Peyer's patch (tissue), 4 donors: ENCODE measurements around the gene CSMD2.
"Not testable (repeated sequence)": the region's sequence is repeated elsewhere in the genome, so short reads cannot be mapped to it uniquely, and the experiment has no call there.

Experiments used
- POLR2A ChIP-seq, 2 donors: fragments of 450-650 bp; IDR thresholded peaks; one replicate each; pipeline ENCODE4 v1.5.1; 2017; ENCODE audit warnings: antibody characterized with exemption in 2 of 2, mild to moderate bottlenecking in 2 of 2, moderate library complexity in 2 of 2
- TF ChIP-seq, protein P1 (sequence below), 6 experiments: fragments of 450-650 bp in 4 of 6; fragments of 200-600 bp in 2 of 6; sonication (generic) in 1 of 6; IDR thresholded peaks; one replicate each; pipeline ENCODE4 v1.5.1; 2017 to 2019; ENCODE audit warnings: antibody characterized with exemption in 6 of 6, mild to moderate bottlenecking in 3 of 6, moderate library complexity in 1 of 6

GRCh38 chr1:34082085-34082670 is 82.9 kb downstream of the CSMD2 start:
- TF ChIP-seq, protein P1, sequence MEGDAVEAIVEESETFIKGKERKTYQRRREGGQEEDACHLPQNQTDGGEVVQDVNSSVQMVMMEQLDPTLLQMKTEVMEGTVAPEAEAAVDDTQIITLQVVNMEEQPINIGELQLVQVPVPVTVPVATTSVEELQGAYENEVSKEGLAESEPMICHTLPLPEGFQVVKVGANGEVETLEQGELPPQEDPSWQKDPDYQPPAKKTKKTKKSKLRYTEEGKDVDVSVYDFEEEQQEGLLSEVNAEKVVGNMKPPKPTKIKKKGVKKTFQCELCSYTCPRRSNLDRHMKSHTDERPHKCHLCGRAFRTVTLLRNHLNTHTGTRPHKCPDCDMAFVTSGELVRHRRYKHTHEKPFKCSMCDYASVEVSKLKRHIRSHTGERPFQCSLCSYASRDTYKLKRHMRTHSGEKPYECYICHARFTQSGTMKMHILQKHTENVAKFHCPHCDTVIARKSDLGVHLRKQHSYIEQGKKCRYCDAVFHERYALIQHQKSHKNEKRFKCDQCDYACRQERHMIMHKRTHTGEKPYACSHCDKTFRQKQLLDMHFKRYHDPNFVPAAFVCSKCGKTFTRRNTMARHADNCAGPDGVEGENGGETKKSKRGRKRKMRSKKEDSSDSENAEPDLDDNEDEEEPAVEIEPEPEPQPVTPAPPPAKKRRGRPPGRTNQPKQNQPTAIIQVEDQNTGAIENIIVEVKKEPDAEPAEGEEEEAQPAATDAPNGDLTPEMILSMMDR (IDR thresholded peaks at IDR 0.05) = not testable (repeated sequence)
- not testable (repeated sequence) for TF ChIP-seq POLR2A (IDR thresholded peaks at IDR 0.05)
